GM10266 (cell line): Measurements from ENCODE around the gene CENPV.

Experiments used
- DNase-seq: peaks from one replicate; pipeline ENCODE4 v3.0.0; 2012; ENCODE audit errors: extremely low spot score
- TF ChIP-seq, protein P1 (sequence below): IDR thresholded peaks from 2 replicates; pipeline ENCODE4 v1.5.1; 2012; ENCODE audit warnings: mild to moderate bottlenecking, low read depth; ENCODE audit not compliant: control insufficient read depth, insufficient read depth; ENCODE audit errors: missing control alignments

Gene CENPV

DNA sequence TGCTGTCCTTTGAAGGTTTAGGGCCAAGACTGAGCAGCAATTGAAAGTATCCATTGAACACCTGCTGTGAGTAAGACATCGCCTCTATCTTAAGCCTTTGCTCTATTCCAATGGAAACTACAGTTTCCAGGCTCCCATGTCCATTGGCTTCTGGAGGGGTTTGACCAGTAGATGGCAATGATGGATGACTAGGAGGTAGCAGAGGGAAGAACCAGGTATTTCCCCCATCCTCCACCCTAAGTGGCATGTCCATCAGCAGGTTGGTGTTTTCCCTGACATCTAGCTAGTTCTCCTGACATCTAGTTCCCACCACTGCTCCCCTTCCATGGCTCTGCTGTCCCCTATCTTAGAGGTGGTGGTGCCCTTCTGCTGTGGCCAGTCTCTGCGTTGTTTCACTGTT, 58.7 kb downstream of the CENPV start:
- TF ChIP-seq, protein P1, sequence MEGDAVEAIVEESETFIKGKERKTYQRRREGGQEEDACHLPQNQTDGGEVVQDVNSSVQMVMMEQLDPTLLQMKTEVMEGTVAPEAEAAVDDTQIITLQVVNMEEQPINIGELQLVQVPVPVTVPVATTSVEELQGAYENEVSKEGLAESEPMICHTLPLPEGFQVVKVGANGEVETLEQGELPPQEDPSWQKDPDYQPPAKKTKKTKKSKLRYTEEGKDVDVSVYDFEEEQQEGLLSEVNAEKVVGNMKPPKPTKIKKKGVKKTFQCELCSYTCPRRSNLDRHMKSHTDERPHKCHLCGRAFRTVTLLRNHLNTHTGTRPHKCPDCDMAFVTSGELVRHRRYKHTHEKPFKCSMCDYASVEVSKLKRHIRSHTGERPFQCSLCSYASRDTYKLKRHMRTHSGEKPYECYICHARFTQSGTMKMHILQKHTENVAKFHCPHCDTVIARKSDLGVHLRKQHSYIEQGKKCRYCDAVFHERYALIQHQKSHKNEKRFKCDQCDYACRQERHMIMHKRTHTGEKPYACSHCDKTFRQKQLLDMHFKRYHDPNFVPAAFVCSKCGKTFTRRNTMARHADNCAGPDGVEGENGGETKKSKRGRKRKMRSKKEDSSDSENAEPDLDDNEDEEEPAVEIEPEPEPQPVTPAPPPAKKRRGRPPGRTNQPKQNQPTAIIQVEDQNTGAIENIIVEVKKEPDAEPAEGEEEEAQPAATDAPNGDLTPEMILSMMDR: no peak
- DNase-seq: no peak

DNA sequence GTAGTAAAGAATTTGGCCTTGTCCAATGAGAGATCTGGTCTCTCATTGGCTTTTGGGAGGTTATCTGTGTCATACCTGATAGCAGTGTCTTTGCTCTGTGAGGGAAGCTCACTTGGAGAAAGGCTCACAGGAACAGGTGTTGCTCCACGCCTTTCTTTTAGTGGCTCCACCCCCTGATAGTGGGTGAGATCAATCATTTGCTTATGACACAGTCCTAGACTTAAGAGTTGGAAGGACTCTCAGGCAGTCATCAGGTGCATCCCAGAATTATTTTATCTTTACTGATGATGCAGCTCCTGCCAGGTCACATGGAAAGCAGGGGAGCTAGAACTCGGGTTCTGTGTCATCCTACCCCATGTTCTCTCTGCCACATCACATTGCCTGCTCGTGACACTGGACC, 59.3 kb downstream of the CENPV start:
- no peak for DNase-seq
- TF ChIP-seq, protein P1: no peak
